Measurements from ENCODE around the gene CPVL. TPM values are rescaled to one million over a fixed set of nuclear protein-coding genes. Genes with fewer than 3 reads are reported as not detected.

The CPVL gene
- total and polyA plus RNA-seq, 2 of the 8 experiments (the other 6 are each of a cell fraction or from before 2014, with no cell fraction given), result 40.0 to 55.0 TPM

- no peak overlapping the region for H3K56ac ChIP-seq (replicated peaks; ENCODE audit: insufficient read length, low read depth, low read length)
- ChIA-PET POLR2A (ENCODE audit: partially characterized antibody) (no interaction called here), CTCF (ENCODE audit: partially characterized antibody) (interaction anchor here (1.2 to 28.4 kb wide), 6 partner anchors 11 to 179 kb away, joined by 4 to 692 read pairs (median 20); partner anchors contain the start of gene TRIL)
- no peak overlapping the region for H3K27ac ChIP-seq (ENCODE audit: low read depth, low read length)
- no peaks in the 10 kb centered on the region for H3K23me2 ChIP-seq (ENCODE audit: low read depth, low read length)
- no peaks in the 10 kb centered on the region for H3K27me3 ChIP-seq (replicated peaks in 1 of 4; ENCODE audit: control insufficient read depth in 3 of 4, extremely low read depth in 1 of 4, insufficient read depth in 3 of 4, low read length in 3 of 4)
- no peak overlapping the region for H3K4me3 ChIP-seq (ENCODE audit: extremely low read depth in 1 of 4, insufficient read depth in 2 of 4, low read depth in 3 of 4, low read length in 4 of 4)
- H2BK5ac ChIP-seq (ENCODE audit: low read depth, low read length), result no peak overlapping the region
- H3K4ac ChIP-seq (replicated peaks; ENCODE audit: insufficient read length, low read depth, low read length), result no peak overlapping the region
- no peak overlapping the region for H3K14ac ChIP-seq (ENCODE audit: insufficient read length)
- H2BK120ac ChIP-seq (replicated peaks; ENCODE audit: low read depth, low read length), result no peak overlapping the region
- no peak overlapping the region for H3K9ac ChIP-seq (replicated peaks in 1 of 4; ENCODE audit: extremely low read depth in 1 of 4, low read depth in 3 of 4, low read length in 3 of 4)
- H2BK15ac ChIP-seq (ENCODE audit: low read length), result no peak overlapping the region
- H2AK5ac ChIP-seq (ENCODE audit: low read depth, low read length), result no peak overlapping the region
- H3K18ac ChIP-seq (ENCODE audit: extremely low read depth, low read length), result no peak overlapping the region
- H4K91ac ChIP-seq (replicated peaks; ENCODE audit: insufficient read length, low read length), result no peak overlapping the region
- H3K4me1 ChIP-seq (replicated peaks in 1 of 4; ENCODE audit: control insufficient read depth in 3 of 4, insufficient read depth in 4 of 4, low read length in 3 of 4), result no peaks in the 10 kb centered on the region
- no peak overlapping the region for H2AFZ ChIP-seq (ENCODE audit: low read length)
- no peak for DNase-seq (ENCODE audit: low read depth in 1 of 2, low spot score in 2 of 2)
- H3K4me2 ChIP-seq (ENCODE audit: insufficient read depth in 1 of 2, low read depth in 2 of 2, low read length in 2 of 2), result no peak overlapping the region
- no peak overlapping the region for H2BK12ac ChIP-seq (ENCODE audit: low read depth, low read length)
- no peaks in the 10 kb centered on the region for H3K79me2 ChIP-seq (ENCODE audit: control insufficient read depth in 1 of 2, insufficient read depth in 2 of 2, low read length in 2 of 2)
- H3K9me3 ChIP-seq (ENCODE audit: insufficient read depth in 2 of 2, low read depth in 1 of 2, low read length in 1 of 2), result no peaks in the 10 kb centered on the region
- H3K79me1 ChIP-seq (ENCODE audit: low read depth, low read length), result no peaks in the 10 kb centered on the region
- no peak for FAIRE-seq
- no peaks in the 10 kb centered on the region for H4K20me1 ChIP-seq (replicated peaks in 1 of 2; ENCODE audit: control insufficient read depth in 1 of 2, insufficient read depth in 2 of 2, low read length in 2 of 2)
- no peak overlapping the region for H2BK20ac ChIP-seq (ENCODE audit: low read length)
- H3K36me3 ChIP-seq (ENCODE audit: control insufficient read depth in 2 of 4, insufficient read depth in 4 of 4, low read length in 3 of 4), result no peaks in the 10 kb centered on the region
- no peak overlapping the region for H4K8ac ChIP-seq (ENCODE audit: extremely low read depth, insufficient read depth, low read length)
- H3K23ac ChIP-seq (ENCODE audit: insufficient read length), result no peak overlapping the region
- no peak overlapping the region for H4K5ac ChIP-seq (ENCODE audit: insufficient read length, low read depth, low read length)
- WGBS, 2 experiments (ENCODE audit: extremely low coverage in 1 of 2, insufficient coverage in 1 of 2, insufficient read length in 1 of 2, insufficient replicate concordance in 2 of 2, low coverage in 1 of 2, low lambda C conversion rate in 2 of 2, missing lambda C conversion rate in 1 of 2), result 95% methylated on average over 4 of the region's 4 CpGs; no CpG with 5 or more reads in 1 of the 2 experiments
- TF ChIP-seq CREB1 (IDR thresholded peaks at IDR 0.05) (no peak), SIX5 (IDR thresholded peaks at IDR 0.05; ENCODE audit: low read depth, low read length) (no peak), EZH2 (IDR thresholded peaks at IDR 0.05; ENCODE audit: low read depth, low read length, severe bottlenecking) (no peak), SP2 (IDR thresholded peaks at IDR 0.05; ENCODE audit: low read length) (no peak), GTF2F1 (IDR thresholded peaks at IDR 0.05; ENCODE audit: borderline replicate concordance, low read depth, low read length) (no peak), NRF1 (IDR thresholded peaks at IDR 0.05; ENCODE audit: low read depth, low read length) (no peak), BACH1 (IDR thresholded peaks at IDR 0.05; ENCODE audit: low read length) (no peak), GABPA (IDR thresholded peaks at IDR 0.05; ENCODE audit: borderline replicate concordance, insufficient read depth, low read length) (no peak), ASH2L (IDR thresholded peaks at IDR 0.05; ENCODE audit: low read length) (no peak), MAFK (IDR thresholded peaks at IDR 0.05; ENCODE audit: low read depth, low read length) (no peak), CEBPB (IDR thresholded peaks at IDR 0.05; ENCODE audit: low read depth, low read length) (no peak), NANOG (IDR thresholded peaks at IDR 0.05; ENCODE audit: insufficient read depth, low read depth, low read length, poor library complexity, severe bottlenecking) (no peak)
- TF ChIP-seq, protein P1, sequence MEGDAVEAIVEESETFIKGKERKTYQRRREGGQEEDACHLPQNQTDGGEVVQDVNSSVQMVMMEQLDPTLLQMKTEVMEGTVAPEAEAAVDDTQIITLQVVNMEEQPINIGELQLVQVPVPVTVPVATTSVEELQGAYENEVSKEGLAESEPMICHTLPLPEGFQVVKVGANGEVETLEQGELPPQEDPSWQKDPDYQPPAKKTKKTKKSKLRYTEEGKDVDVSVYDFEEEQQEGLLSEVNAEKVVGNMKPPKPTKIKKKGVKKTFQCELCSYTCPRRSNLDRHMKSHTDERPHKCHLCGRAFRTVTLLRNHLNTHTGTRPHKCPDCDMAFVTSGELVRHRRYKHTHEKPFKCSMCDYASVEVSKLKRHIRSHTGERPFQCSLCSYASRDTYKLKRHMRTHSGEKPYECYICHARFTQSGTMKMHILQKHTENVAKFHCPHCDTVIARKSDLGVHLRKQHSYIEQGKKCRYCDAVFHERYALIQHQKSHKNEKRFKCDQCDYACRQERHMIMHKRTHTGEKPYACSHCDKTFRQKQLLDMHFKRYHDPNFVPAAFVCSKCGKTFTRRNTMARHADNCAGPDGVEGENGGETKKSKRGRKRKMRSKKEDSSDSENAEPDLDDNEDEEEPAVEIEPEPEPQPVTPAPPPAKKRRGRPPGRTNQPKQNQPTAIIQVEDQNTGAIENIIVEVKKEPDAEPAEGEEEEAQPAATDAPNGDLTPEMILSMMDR (IDR thresholded peaks at IDR 0.05; ENCODE audit: control extremely low read depth in 1 of 3, insufficient read depth in 1 of 3, low read depth in 1 of 3, low read length in 3 of 3), result no peak
These were observed 41.1 kb downstream of the CPVL start for GRCh38 chr7:29105191-29105590.

Measured in H1 (cell line).